Measurements from ENCODE around the gene RBBP8. TPM values are rescaled to one million over a fixed set of nuclear protein-coding genes. Genes with fewer than 3 reads are reported as not detected.

Gene RBBP8
- total RNA-seq, result 14.0 and 34.6 TPM in 2 replicates

DNA sequence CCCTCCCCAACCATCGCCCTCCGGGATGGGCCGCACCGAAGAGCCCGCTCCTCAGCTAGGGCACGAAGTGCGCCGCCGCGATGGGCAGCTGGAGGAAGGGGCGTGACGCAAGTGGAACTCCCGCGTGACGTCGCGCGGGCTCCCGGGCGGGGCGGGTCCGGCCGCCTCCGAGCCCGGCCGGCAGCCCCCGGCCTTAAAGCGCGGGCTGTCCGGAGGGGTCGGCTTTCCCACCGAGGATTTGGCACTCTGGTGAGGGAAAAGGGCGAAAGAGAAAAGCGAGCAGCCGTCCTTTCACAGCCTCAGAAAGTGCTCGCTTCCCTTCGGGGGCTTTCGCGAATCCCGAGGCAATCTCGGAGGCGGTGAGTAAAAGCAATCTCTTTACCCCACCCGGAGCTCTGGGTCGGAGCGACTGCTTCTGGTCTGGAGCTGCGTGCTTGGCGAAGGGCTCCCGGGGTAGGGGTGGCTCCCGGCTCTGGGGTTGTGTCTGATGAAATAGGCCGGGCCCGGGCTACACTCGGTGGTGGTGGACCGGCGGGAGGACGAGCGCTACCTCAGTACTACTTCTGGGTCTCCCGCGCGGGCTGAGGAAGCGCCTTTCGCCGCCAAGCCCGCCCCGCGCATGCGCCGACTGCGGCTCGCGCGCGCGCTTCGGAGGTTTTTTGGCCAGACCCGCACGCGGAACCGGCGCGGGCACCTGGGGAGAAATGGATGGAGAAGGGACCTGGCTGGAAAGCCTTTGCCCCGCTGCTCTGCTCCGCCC lies at the start of gene RBBP8:
Gene RBBP8, plus strand, starts transcription at position 123 of the 760 bp plus-strand sequence. CDS start 3,524 bp downstream, outside the sequence.

Small RNA genes within 50 kb of the gene (small RNA-seq; reads per million reads assigned to genes)
- gene RF00019 (ENCODE audit: low replicate concordance) (not detected), gene RN7SL745P (ENCODE audit: low replicate concordance) (not detected)

Other genes with a start within 250 kb of the RBBP8 start
- gene CABLES1, start 202.2 kb downstream of the RBBP8 start, total RNA-seq, result 0.72 and 10.5 TPM in 2 replicates

All from placental pericyte (primary cell).